ENCODE measurements around the gene ACAN. TPM values are rescaled to one million over a fixed set of nuclear protein-coding genes. Genes with fewer than 3 reads are reported as not detected.
A peak's percentile ranks its signal among the peaks of the same experiment; 100 is the strongest.

ACAN gene
- total and polyA plus RNA-seq, 8 donors = 0.04 to 5.7 (median 0.22) TPM; not detected in 1

DNA sequence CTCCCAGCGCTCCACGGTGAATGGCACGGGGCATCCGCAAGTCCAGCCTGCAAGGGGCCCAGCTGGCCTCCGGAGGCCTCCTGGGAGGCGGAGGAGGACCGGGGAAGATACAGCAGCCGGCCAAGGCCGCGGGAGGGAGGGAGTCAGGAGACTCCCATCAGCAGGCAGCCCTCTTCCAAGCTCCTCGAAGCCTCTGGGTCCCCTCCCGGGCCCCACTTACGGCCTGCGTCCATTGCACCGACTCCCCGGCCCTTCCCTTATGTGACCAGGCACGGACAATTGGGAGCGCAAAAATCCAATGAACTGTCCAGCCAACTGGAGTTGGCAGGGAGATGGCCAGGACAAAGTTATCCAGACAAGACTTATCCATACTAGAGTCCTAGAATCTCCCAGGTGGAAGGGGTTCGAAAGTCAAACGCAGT, 109.3 kb downstream of the ACAN start:
- no peak for TF ChIP-seq CTCF (IDR thresholded peaks at IDR 0.05)
- DNase-seq = peak in 1 of 6 donors; percentile 47
- Histone ChIP-seq H3K4me3 (peak overlapping the region; percentile 41 to 72 (median 60)), H3K36me3 (no peaks in the 10 kb centered on the region), H3K27me3 (no peaks in the 10 kb centered on the region), H3K9me3 (no peaks in the 10 kb centered on the region), H3K27ac (peak overlapping the region in 1 of 4 donors; percentile 28), H3K4me1 (peaks cover 0 to 6% (median 0%) of the 10 kb centered on the region in 3 donors)
- ATAC-seq = peak; percentile 18 to 29 (median 22)
- intact Hi-C loops (cut with DNase I) = no loop called here
- 17 to 21% methylated on average over 20 of the region's 20 CpGs for WGBS, 2 donors
- no peak for FAIRE-seq

DNA sequence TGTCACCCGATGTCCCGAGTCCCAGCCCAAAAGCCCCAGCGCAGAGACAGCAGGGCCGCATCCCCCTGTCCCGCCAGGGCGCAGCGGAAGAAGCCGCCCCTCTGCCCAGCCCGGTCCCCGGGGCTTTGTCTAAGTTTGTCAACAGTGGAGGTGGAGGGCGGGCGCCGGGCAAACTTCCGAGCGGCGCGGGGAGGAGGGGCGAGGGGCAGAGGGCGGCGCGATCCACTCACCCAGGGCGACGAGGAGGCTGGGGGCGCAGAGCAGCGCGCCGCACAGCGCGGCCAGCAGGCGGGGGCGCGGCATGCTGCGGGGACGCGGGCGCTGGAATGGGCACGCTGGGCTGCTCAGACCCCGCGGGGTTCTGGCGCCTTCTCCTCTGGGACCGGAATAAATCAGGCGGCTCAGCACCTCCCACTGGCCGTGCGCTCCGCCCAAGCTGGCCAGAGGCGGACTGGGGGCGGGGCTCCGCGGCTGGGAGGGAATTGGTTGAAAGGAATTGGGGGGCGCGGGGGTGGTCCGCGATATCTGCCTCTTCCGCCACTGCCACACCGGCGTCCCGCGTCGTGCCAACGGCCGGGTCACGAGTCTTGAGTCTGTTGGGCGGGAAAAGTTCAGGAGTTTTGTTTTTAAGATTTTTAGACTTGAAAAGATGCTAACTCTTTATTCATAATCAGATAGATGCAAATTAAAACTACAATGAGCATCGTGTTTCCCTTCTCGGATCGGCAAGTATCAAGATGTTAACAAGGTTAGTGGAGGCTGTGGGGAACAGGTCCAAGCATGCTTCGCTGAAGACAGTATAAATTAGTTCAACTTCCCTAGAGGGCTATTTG, 110.0 kb downstream of the ACAN start, which contains the start of gene MFGE8:
Gene MFGE8, minus strand, starts transcription at position 363 of the 833 bp plus-strand sequence. Its CDS starts 60 bp downstream, at position 303.
- H3K4me1 ChIP-seq = peaks cover 0 to 6% (median 0%) of the 10 kb centered on the region in 3 donors
- H3K36me3 ChIP-seq = no peaks in the 10 kb centered on the region
- peak within 1 kb of the TSS in 1 of 4 donors; percentile 28 for H3K27ac ChIP-seq
- no peaks in the 10 kb centered on the region for H3K9me3 ChIP-seq
- ATAC-seq = peak; percentile 78 to 90 (median 86)
- 1% methylated on average over 44 to 67 of the region's 67 CpGs for WGBS, 2 donors
- FAIRE-seq = no peak
- no peak for TF ChIP-seq CTCF (IDR thresholded peaks at IDR 0.05)
- peak; percentile 24 to 80 (median 56) for DNase-seq
- intact Hi-C loops (cut with DNase I) = no loop called here
- no peaks in the 10 kb centered on the region for H3K27me3 ChIP-seq
- H3K4me3 ChIP-seq = peak within 1 kb of the TSS; percentile 41 to 72 (median 60)

DNA sequence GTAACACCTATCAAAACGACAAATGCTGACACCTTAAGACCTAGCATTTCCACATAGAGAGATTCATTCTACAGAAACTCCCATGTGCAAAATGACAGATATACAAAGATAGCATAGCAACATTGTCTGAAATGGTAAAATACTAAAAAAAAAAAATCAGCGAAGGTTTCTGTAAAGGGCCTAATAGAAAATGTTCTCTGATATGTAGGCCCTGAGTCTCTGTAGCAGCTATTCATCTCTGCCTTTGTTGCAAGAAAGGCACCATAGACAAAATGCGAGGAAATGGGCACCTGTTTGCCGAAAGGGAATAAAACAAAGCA, 110.6 kb downstream of the ACAN start:
- Histone ChIP-seq H3K4me1 (peaks cover 0 to 6% (median 0%) of the 10 kb centered on the region in 3 donors), H3K4me3 (peak overlapping the region in 2 of 4 donors; percentile 61 to 72), H3K9me3 (no peaks in the 10 kb centered on the region), H3K36me3 (no peaks in the 10 kb centered on the region), H3K27me3 (no peaks in the 10 kb centered on the region), H3K27ac (no peak overlapping the region)
- WGBS, 2 donors = 50 to 59% methylated on average over 4 of the region's 4 CpGs
- DNase-seq (no peak), ATAC-seq (no peak), FAIRE-seq (no peak)
- intact Hi-C loops (cut with DNase I) = no loop called here
- no peak for TF ChIP-seq CTCF (IDR thresholded peaks at IDR 0.05)

GRCh38 chr15:88915354-88915753, 112.1 kb downstream of the ACAN start:
- WGBS, 2 donors = 74 to 84% methylated on average over 10 of the region's 10 CpGs
- TF ChIP-seq CTCF (IDR thresholded peaks at IDR 0.05) = no peak
- H3K27ac ChIP-seq = no peak overlapping the region
- H3K4me3 ChIP-seq = no peak overlapping the region
- peaks cover 0 to 6% (median 0%) of the 10 kb centered on the region in 3 donors for H3K4me1 ChIP-seq
- H3K36me3 ChIP-seq = no peaks in the 10 kb centered on the region
- FAIRE-seq (no peak), DNase-seq (no peak), ATAC-seq (no peak)
- intact Hi-C loops (cut with DNase I) = no loop called here
- H3K27me3 ChIP-seq = no peaks in the 10 kb centered on the region
- no peaks in the 10 kb centered on the region for H3K9me3 ChIP-seq

DNA sequence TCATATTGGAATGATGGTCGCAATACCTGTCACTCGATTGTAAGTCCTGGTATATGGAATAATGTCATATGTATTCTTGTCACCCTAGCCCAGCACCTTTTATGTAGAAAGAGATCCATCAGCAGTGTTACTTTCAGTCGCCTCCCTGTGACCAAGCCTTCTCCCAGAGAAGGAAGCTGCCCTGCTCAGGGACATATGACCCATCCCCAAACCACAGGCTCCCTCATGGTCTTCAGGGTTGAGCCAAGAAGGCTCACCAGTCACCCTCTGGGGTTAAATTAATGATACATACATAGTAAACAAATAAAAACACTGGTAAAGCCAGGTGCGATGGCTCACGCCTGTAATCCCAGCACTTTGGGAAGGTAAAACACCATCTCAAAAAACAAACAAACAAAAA, 114.5 kb downstream of the ACAN start:
- H3K9me3 ChIP-seq = no peaks in the 10 kb centered on the region
- FAIRE-seq (no peak), ATAC-seq (no peak), DNase-seq (no peak)
- no peak for TF ChIP-seq CTCF (IDR thresholded peaks at IDR 0.05)
- no peak overlapping the region for H3K27ac ChIP-seq
- no peaks in the 10 kb centered on the region for H3K36me3 ChIP-seq
- 49 to 64% methylated on average over 5 of the region's 5 CpGs for WGBS, 2 donors
- intact Hi-C loops (cut with DNase I) = no loop called here
- H3K27me3 ChIP-seq = no peaks in the 10 kb centered on the region
- peaks cover 0 to 6% (median 0%) of the 10 kb centered on the region in 3 donors for H3K4me1 ChIP-seq
- no peak overlapping the region for H3K4me3 ChIP-seq
